Measurements from ENCODE around the gene TECPR1. TPM values are rescaled to one million over a fixed set of nuclear protein-coding genes. Genes with fewer than 3 reads are reported as not detected.

Gene TECPR1
- total RNA-seq, 4 donors from 2014 or later = 8.1 to 18.4 (median 14.2) TPM

DNA sequence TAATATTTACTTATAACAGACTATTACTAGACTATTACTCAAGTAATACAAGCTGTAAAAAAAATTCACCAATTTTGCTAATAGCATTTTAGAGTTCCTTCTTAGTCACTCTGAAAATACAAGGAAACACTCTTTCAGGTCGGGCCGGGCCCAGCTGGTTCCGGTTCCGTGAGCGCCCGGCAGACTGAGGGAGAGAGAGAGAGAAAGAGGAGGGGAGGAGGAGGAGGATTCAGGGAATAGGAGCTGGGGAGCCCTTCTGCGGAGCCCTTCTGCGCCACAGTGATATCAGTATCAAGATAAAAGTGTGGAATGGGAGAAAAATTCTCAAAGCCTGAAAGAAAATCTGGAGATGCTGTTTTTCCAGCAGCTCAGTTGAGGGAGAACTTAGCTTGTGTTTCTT, 71.3 kb downstream of the TECPR1 start:
- TF ChIP-seq, protein P1, sequence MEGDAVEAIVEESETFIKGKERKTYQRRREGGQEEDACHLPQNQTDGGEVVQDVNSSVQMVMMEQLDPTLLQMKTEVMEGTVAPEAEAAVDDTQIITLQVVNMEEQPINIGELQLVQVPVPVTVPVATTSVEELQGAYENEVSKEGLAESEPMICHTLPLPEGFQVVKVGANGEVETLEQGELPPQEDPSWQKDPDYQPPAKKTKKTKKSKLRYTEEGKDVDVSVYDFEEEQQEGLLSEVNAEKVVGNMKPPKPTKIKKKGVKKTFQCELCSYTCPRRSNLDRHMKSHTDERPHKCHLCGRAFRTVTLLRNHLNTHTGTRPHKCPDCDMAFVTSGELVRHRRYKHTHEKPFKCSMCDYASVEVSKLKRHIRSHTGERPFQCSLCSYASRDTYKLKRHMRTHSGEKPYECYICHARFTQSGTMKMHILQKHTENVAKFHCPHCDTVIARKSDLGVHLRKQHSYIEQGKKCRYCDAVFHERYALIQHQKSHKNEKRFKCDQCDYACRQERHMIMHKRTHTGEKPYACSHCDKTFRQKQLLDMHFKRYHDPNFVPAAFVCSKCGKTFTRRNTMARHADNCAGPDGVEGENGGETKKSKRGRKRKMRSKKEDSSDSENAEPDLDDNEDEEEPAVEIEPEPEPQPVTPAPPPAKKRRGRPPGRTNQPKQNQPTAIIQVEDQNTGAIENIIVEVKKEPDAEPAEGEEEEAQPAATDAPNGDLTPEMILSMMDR (IDR thresholded peaks at IDR 0.05) = no peak
- TF ChIP-seq POLR2A (IDR thresholded peaks at IDR 0.05) = no peak
- DNase-seq (ENCODE audit: low spot score in 2 of 2) = no peak
- intact Hi-C loops (cut with DNase I; ENCODE audit: low total_unique reads) = no loop called here
- no peak overlapping the region for H3K4me3 ChIP-seq (ENCODE audit: low read depth, poor library complexity, severe bottlenecking)
- WGBS, 2 donors = 94% methylated on average over 8 of the region's 8 CpGs

DNA sequence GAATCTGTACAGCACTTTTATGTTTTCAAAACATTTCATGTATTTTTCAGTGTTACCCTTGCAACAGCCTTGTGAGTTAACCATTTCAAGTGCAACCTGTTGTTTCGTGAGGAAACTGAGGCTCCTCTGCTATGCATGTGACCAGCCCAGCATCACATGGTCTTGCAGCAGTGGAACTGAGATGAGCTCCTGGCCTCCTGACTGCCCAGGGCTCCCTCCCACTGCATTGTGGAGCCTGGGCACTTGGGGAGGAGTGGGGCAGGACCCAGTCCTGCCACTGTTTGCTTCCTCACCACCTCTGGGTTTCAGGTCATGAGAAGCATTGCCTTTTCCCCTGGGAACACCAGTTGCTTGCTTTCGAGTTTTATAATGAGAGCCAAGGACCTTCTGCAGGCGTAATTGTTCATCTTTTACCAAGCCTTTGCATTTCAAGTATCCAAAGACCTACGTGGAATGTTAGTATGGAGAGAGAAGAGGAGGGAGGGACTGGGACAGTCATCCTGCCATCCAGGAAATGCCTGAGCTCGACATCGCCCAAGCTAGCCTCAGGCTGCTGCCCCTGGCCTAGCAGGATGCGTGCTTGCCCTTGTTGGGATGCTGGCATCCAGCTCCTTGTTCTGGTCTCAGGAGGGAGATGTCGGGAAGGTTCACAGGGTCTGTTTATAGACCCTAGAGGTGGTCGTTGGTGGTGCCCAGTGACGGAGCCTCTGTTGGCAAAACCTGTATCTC, 73.1 kb downstream of the TECPR1 start:
- H3K4me3 ChIP-seq (ENCODE audit: low read depth, poor library complexity, severe bottlenecking) = no peak overlapping the region
- no peak for TF ChIP-seq POLR2A (IDR thresholded peaks at IDR 0.05)
- TF ChIP-seq, protein P1 (IDR thresholded peaks at IDR 0.05) = no peak
- intact Hi-C loops (cut with DNase I; ENCODE audit: low total_unique reads) = no loop called here
- no peak for DNase-seq (ENCODE audit: low spot score in 2 of 2)
- WGBS, 2 donors = 79 to 81% methylated on average over 10 of the region's 10 CpGs

DNA sequence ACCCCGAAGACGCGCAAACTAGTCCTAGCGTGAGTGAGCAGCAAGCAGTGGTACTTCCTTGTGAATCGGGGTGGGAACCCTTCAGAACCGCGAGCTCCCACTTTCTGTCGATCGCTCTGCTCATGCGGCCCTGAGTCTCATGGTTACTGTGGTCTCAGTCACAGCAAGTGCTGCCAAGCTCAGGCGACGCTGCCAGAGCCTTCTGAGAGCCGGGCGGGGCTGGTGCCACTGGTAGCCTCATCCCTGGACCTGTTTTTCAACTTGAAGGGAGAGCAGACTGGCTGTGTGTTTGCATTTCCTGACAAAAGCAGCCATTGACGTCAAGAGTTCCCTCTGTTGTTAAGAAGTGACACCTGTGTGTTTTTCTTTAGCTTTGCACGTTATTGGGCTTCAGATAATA, 73.7 kb downstream of the TECPR1 start:
- 77 to 81% methylated on average over 16 of the region's 16 CpGs for WGBS, 2 donors
- DNase-seq (ENCODE audit: low spot score in 2 of 2) = peak in 1 of 2 donors; percentile 48
- no peak overlapping the region for H3K4me3 ChIP-seq (ENCODE audit: low read depth, poor library complexity, severe bottlenecking)

DNA sequence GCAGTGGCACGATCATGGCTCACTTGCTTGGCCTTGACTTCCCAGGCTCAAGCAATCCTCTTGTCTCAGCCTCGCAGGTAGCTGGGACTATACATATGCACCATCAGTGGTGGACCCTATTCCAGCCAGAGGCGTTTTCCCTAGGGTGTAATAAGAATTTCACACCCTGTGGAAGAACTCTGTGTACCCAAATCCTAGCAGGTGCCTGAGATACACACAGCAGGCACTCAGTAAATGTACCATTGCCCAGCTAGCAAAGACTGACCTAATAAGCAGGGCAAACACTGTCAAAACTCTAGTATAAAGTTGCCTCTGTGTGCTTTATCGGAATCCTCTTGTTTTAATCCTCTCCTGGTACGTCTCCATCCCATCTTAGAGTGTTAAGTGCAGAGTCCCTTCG, 74.5 kb downstream of the TECPR1 start:
- intact Hi-C loops (cut with DNase I; ENCODE audit: low total_unique reads) = no loop called here
- WGBS, 2 donors = 94 to 95% methylated on average over 6 of the region's 6 CpGs
- DNase-seq (ENCODE audit: low spot score in 2 of 2) = no peak
- H3K4me3 ChIP-seq (ENCODE audit: low read depth, poor library complexity, severe bottlenecking) = no peak overlapping the region
- no peak for TF ChIP-seq POLR2A (IDR thresholded peaks at IDR 0.05)
- TF ChIP-seq, protein P1 (IDR thresholded peaks at IDR 0.05) = no peak

More for the DNA sequence above, 73.7 kb downstream of the TECPR1 start:
- intact Hi-C loops (cut with DNase I; ENCODE audit: low total_unique reads) = no loop called here
- no peak for TF ChIP-seq POLR2A (IDR thresholded peaks at IDR 0.05)
- TF ChIP-seq, protein P1 (IDR thresholded peaks at IDR 0.05) = no peak

DNA sequence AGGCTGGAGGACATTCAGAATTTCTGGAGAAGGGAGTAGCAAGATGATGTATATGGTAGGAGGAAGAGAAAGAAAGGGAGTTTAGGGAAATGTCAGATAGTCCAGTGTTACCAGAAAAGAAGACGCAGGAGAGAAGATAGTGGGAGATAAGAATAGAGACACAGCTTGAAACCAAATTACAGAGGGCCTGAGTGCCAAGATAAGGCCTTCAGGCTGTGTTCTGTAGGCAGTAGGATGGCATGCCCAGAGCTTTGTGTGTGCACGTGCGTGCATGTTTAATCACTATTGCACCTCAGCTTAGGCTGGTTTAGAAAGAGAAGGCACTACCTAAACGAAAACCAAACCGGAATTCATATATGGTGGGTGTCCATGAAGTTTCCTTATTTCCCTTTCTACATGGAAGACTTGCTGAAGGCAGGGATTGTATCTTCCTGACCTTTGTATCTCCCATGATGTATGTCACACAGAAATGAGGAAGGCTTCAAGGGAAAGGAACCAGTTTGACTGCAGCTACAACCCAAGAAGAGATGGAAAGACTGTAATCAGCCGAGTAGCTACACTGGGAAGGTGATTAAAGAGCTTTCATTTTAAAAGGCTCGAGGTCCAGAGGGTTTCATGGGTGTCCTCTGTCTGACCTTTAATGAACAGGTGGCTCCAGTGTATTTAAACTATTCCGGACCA, 76.6 kb downstream of the TECPR1 start:
- TF ChIP-seq, protein P1 (IDR thresholded peaks at IDR 0.05) = no peak
- no peak for TF ChIP-seq POLR2A (IDR thresholded peaks at IDR 0.05)
- DNase-seq (ENCODE audit: low spot score in 2 of 2) = no peak
- no peak overlapping the region for H3K4me3 ChIP-seq (ENCODE audit: low read depth, poor library complexity, severe bottlenecking)
- intact Hi-C loops (cut with DNase I; ENCODE audit: low total_unique reads) = no loop called here
- 59 to 61% methylated on average over 8 of the region's 8 CpGs for WGBS, 2 donors

Data from lower leg skin (tissue), 4 donors.